ENCODE data around the gene CACNA1E. TPM values are rescaled to one million over a fixed set of nuclear protein-coding genes. Genes with fewer than 3 reads are reported as not detected.

Gene CACNA1E
- total RNA-seq, 1 experiment from 2014 or later = not detected

GRCh38 chr1:181548497-181548896 is 65.2 kb downstream of the CACNA1E start:
- Histone ChIP-seq H3K4me1 (ENCODE audit: insufficient read depth, low read length, poor library complexity, severe bottlenecking) (no peaks in the 10 kb centered on the region), H3K4me3 (ENCODE audit: low read depth, low read length, poor library complexity, severe bottlenecking) (no peak overlapping the region), H3K27me3 (replicated peaks; ENCODE audit: insufficient read depth, low read depth, low read length, poor library complexity) (peaks cover 56% of the 10 kb centered on the region), H3K27ac (ENCODE audit: low read depth, low read length, poor library complexity, severe bottlenecking) (no peak overlapping the region), H3K36me3 (ENCODE audit: insufficient read depth, low read length, poor library complexity, severe bottlenecking) (no peaks in the 10 kb centered on the region), H3K9me3 (ENCODE audit: low read depth, low read length, poor library complexity, severe bottlenecking) (no peaks in the 10 kb centered on the region)
- ChIA-PET CTCF (no interaction called here), POLR2A (ENCODE audit: low non-redundant PET) (no interaction called here)
- no TSS peak for BruUV-seq (replicated peaks)
- no peak for DNase-seq (ENCODE audit: low spot score)
- no peak for TF ChIP-seq EZH2 (IDR thresholded peaks at IDR 0.05; ENCODE audit: borderline replicate concordance, low read depth, low read length, poor library complexity, severe bottlenecking)
- TF ChIP-seq CTCF (conservative IDR thresholded peaks at IDR 0.05; ENCODE audit: low read depth, low read length) = no peak
- intact Hi-C loops (cut with micrococcal nuclease; ENCODE audit: unreplicated experiment) = no loop called here

GRCh38 chr1:181551249-181551648 is 67.9 kb downstream of the CACNA1E start:
- CTCF ChIA-PET = no interaction called here
- no peak for TF ChIP-seq EZH2 (IDR thresholded peaks at IDR 0.05; ENCODE audit: borderline replicate concordance, low read depth, low read length, poor library complexity, severe bottlenecking)
- TF ChIP-seq CTCF (conservative IDR thresholded peaks at IDR 0.05; ENCODE audit: low read depth, low read length) = no peak

GRCh38 chr1:181551754-181552153 is 68.4 kb downstream of the CACNA1E start:
- Histone ChIP-seq H3K9me3 (ENCODE audit: low read depth, low read length, poor library complexity, severe bottlenecking) (no peaks in the 10 kb centered on the region), H3K27ac (ENCODE audit: low read depth, low read length, poor library complexity, severe bottlenecking) (no peak overlapping the region), H3K27me3 (replicated peaks; ENCODE audit: insufficient read depth, low read depth, low read length, poor library complexity) (peaks cover 43% of the 10 kb centered on the region), H3K36me3 (ENCODE audit: insufficient read depth, low read length, poor library complexity, severe bottlenecking) (no peaks in the 10 kb centered on the region), H3K4me1 (ENCODE audit: insufficient read depth, low read length, poor library complexity, severe bottlenecking) (no peaks in the 10 kb centered on the region), H3K4me3 (ENCODE audit: low read depth, low read length, poor library complexity, severe bottlenecking) (no peak overlapping the region)
- intact Hi-C loops (cut with micrococcal nuclease; ENCODE audit: unreplicated experiment) = no loop called here
- ChIA-PET CTCF (no interaction called here), POLR2A (ENCODE audit: low non-redundant PET) (no interaction called here)
- no TSS peak for BruUV-seq (replicated peaks)
- DNase-seq (ENCODE audit: low spot score) = no peak
- TF ChIP-seq EZH2 (IDR thresholded peaks at IDR 0.05; ENCODE audit: borderline replicate concordance, low read depth, low read length, poor library complexity, severe bottlenecking) (no peak), CTCF (conservative IDR thresholded peaks at IDR 0.05; ENCODE audit: low read depth, low read length) (no peak)

More at GRCh38 chr1:181551249-181551648, 67.9 kb downstream of the CACNA1E start:
- Histone ChIP-seq H3K9me3 (ENCODE audit: low read depth, low read length, poor library complexity, severe bottlenecking) (no peaks in the 10 kb centered on the region), H3K27me3 (replicated peaks; ENCODE audit: insufficient read depth, low read depth, low read length, poor library complexity) (peaks cover 43% of the 10 kb centered on the region), H3K36me3 (ENCODE audit: insufficient read depth, low read length, poor library complexity, severe bottlenecking) (no peaks in the 10 kb centered on the region), H3K4me1 (ENCODE audit: insufficient read depth, low read length, poor library complexity, severe bottlenecking) (no peaks in the 10 kb centered on the region), H3K4me3 (ENCODE audit: low read depth, low read length, poor library complexity, severe bottlenecking) (no peak overlapping the region), H3K27ac (ENCODE audit: low read depth, low read length, poor library complexity, severe bottlenecking) (no peak overlapping the region)
- DNase-seq (ENCODE audit: low spot score) = no peak
- POLR2A ChIA-PET (ENCODE audit: low non-redundant PET) = no interaction called here
- intact Hi-C loops (cut with micrococcal nuclease; ENCODE audit: unreplicated experiment) = no loop called here
- no TSS peak for BruUV-seq (replicated peaks)
